NCI-H82 (cell line): ENCODE data around the gene SMIM23.
A peak's percentile ranks its signal among the peaks of the same experiment; 100 is the strongest.
"Not testable (repeated sequence)": the region's sequence is repeated elsewhere in the genome, so short reads cannot be mapped to it uniquely, and the experiment has no call there.

ENCODE experiments used
- DNase-seq: peaks from one replicate; lab custom pipeline; 2025; lab: John Stamatoyannopoulos, UW

The SMIM23 gene

DNA sequence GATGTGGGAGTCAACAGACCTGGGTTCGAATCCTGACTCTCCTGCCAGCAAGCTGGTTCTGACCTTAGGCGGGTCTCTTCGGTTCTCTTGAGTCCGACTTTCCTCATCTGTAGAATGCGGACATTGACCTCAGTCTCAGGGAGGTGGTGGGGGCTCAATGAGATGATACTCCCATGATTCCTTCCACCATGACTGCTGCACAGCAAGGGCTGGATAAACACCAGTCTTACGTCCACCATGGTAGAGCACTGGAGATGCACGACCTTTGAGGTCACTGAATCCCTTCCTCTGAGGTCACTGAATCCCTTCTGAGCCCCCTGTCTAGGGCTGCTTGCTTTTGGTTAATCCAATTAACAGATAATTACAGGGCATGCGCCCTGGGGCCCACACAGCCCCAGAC, 12.5 kb upstream of the SMIM23 start:
- peak; percentile 73 for DNase-seq

DNA sequence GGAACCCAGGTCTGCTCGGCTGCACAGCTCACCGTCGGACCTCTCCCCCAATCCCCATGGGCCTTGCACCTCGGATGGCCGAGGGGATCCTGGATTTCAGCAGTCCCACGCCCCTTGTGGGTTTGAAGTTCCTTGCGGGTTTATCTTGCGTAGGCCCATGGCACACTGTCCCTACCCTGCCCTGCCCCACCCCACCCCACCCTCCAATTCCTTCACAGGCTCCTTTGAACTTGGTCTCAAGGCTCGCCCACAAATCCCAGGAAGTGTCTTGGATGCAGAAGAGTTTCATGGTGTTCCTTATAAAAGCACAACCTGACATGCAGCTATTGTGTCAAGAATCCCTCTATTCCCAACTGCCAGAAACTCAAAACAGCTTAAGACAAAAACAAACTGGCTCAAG, 11.2 kb upstream of the SMIM23 start:
- no peak for DNase-seq

DNA sequence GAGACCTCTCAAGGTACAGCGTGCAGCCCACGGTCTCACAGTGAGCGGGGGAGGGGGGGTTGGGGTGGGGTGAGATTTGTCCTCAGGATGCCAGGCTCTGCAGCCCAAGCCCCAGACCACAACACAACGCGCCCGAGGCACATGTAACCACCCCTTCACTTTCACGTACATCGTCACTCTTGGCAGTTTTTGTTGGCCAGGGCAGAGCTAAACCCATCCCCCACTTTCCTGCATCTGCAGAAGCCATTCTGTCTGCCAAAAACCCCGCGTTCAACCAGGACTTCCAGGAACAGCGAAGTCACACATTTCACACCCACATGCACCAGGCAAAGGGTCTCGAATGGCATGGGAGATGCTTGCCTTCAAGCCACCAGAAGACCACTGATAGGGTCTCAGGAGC, 9.4 kb upstream of the SMIM23 start:
- no peak for DNase-seq

DNA sequence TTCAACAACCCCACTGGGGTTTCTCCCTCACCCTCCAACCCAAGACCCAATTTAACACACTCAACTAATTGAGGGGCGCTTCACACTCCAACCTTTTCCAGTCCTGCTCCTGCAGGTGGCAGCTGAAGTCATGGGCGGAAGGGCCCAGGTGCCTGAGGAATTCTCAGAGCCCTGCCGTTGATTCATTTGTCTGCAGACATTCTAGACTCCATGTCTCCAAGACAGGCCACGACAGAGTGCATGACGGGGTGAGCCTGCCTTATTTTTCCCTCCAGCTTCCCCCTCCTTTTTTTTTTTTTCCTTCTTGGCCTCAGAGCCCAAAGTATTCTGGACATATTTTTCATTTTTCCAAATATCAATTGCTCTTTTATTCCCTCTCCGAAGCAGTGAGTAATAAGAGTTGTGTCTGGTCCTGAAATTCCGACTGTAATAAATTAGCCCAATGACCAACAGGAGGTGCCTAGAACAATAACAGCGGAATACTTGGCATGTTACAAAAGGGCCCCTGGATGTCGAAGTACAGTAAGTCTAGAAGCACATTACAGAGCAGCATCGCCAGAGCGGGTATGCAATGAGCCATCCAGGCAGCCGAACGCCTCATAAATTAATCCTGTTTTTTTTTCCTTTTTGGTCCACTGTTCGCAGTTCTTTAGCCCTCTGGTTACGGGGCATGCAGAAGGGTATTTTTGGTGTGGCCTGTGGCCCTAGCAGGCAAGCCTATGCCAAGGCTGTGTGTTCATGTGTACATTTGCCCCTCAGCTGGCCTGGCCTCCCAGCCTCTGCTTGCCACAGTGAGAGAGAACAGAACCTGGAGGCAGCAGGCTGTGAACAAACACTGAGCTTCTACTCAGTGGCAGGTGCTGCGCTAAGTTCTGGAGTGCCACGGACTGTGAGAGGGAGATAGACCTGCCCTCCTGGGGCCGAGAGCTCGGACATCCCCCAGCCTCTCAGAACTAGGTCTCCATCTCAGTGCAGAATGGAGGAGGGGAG, 8.6 kb upstream of the SMIM23 start:
- DNase-seq, result no peak

DNA sequence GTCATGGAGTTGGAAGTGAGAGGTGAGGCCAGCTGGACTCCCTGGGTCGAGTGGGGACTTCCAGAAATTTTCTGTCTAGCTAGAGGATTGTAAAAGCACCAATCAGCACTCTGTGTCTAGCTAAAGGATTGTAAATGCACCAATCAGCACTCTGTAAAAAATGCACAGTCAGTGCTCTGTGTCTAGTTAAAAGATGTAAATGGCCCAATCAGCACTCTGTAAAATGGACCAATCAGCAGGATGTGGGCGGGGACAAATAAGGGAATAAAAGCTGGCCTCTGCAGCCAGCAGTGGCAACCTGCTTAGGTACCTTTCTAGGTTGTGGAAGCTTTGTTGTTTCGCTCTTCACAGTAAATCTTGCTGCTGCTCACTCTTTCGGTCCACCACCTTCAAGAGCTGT, 3.9 kb upstream of the SMIM23 start:
- DNase-seq, result not testable (repeated sequence)

DNA sequence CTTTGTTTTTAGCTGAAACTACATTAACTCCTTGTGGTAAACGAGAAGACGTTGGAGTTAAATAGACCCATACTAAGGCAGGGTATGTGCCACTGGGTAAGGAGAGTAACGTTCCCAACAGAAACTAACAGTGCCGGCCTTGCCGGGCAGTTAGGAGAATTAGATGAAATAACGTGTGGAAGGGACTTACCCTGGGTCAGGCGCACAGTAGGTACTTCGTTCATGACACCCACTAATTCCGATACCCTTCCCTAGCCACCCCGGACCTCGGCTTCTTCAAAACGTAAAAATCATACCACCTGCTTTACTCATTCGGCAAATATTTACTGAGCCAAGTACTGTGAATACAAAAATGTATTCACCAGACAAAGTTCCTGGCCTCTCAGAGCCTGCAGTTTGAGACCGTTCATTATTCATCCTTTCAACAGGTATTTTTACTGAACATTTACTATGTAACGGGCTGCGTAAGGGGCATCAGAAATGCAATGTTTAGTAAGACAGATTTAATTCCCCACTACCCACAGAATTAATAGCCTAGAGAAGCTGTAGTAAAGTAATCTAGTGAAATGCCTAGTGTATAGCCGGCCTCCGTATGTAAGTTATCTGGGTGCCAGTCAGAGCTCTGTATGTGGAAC, 3.2 kb upstream of the SMIM23 start:
- DNase-seq, result no peak

DNA sequence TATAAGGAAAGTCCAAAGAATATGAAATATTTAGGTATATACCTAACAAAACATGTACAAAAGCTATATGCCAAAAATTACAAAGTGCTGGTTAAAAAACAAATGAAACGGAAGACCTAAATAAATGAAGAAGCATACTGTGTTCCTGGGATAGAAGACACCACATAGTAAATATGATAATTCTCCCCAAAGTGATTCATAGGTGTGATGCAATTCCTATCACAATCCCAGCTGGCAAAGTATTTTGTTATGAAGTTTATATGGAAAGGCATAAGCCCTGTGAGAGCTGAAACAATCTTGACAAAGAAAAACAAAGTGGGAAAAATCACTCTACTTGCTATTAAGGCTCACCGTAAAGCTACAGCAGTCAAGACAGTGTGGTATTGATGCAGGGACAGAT, 2.6 kb upstream of the SMIM23 start:
- DNase-seq, result no peak

DNA sequence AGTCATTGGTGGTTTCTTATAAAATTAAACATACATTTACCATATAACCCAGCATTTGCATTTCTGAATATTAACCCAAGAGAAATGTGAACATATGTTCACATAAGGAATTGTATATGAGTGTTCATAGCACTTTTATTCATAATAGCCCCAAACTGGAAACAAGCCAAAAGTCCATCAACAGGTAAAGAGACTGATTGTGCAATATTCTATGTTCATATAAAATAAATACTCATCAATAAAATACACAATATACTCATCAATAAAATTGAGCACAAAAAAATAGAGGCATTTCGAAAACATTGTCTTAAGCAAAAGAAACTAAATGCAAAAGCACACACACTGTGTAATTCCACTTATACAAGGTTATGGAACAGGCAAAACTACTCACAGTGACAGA, 3.7 kb downstream of the SMIM23 start:
- no peak for DNase-seq

DNA sequence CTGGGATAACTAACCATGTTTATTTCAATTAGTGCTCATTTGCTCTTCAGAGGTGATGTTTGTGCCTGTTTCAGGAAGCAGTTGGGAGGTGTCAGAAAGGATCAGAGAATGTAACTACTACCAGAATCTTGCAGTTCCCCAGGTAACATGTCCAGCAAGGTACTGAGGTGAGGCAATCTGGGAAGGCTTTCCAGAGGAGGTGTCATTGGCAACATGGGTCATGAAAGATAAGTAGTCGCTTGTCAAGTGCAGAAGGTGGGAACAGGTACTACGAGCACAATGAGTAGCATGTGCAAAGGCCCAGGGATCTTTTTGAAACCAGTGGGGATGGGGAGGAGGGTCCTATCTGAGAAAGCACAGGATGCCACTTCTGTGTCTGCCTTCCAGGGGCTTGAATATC, 4.8 kb downstream of the SMIM23 start:
- no peak for DNase-seq

DNA sequence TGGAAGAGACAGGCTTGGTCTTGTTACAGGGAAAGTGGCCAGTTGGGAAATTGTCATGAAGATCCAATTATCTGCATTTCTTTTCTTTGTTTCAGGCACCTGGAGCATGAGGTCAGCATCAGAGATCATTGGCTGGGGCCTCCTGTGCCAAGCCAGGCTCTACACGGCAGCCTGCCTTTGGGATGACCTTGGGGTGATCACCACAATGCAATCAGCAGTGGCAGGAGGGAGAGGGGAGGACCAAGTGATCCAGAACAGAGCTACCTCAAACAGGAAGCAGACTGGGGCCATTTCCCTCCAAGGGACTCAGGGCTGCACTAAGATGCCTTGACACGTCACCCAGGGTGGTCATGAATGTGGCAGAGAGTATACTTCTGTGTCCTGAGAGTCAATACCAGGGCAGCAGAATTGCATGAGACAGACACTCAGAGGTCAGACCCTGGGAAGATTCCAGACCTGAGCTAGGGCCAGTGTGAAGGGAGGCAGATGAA, 8.9 kb downstream of the SMIM23 start:
- no peak for DNase-seq

DNA sequence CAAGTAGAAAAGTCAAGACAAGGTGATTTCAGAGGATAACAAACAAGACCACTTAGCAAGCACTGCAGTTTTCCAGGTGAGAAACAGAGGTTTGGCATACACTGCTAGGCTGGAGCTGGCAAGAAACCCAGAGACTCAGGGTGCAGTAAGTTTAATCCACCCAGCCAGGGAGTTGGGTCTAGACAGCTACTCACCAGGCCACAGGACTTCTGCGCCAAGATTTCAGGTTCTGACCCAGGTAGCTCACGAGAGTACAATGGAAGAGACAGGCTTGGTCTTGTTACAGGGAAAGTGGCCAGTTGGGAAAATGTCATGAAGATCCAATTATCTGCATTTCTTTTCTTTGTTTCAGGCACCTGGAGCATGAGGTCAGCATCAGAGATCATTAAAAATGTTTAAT, 9.8 kb downstream of the SMIM23 start:
- DNase-seq, result no peak

DNA sequence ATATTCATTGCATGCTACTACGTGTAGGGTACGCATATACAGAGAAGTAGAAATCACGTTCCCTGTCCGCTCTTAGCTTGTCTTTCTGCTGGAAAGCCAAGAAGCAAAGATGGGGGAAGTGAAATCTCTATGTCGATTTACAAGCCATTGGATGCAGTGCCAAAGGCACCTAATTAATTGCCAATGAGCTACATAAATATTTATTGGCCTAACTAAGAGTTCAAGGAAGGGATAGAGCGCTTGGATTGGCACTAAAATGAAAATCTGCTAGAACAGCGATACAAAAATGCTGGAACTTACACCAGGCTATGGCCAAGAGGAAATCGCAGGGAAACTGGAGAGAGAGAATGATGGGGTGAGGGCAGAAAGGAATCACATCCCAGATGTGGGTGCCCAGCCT, 10.8 kb downstream of the SMIM23 start:
- DNase-seq, result no peak

DNA sequence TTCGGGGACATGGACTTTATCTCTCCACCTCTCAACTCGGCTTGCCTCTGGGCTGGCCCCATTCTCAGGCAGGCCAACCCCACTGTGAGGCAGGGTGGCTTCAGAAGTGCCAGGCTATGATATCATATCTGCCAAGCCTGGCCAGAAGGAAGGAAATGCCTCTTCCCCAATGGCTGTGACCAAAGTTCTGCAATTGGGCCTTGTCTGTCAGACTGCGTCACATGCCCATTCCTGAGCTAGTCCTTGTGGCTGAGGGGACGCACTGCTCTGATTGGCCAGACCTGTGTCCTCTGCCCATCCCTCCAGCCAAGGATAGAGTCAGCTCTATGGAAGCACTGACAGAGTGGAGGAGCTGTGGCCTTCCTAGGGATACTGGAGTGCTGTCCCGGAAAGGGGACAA, 11.9 kb downstream of the SMIM23 start:
- no peak for DNase-seq

DNA sequence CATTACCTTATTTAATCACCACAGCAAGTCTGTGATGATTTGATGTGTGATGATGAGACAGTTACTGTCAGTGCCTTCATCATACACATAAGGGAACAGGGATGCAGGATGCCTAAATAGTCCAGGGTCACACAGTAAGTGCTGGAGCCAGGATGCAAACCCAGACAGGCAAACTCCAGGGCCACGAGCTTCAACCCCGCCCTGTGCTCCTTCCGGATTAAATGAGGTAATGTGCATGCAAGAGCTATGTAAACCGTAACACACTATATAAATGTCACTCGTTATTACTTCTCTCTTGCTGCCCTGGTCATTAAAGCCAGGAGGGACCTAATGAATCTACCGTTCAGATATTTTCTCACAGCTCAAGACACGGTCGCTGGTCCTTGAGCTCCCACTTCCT, 12.8 kb downstream of the SMIM23 start:
- DNase-seq, result no peak

DNA sequence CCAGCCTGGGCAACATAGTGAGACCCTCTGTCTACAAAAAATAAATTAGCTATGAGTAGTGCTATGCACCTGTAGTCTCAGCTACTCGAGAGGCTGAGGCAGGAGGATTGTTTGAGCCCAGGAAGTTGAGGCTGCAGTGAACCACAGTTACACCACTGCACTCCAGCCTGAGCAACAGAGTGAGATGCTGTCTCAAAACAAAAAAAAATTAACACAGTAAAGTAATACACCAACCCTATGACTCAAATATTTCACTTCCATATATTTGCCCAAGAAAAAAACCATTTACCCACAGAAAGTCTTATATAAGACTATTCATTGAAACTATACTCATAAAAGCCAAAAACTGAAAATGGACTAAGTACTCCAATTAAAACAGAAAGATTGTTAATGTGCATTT, 16.2 kb downstream of the SMIM23 start:
- DNase-seq, result no peak

DNA sequence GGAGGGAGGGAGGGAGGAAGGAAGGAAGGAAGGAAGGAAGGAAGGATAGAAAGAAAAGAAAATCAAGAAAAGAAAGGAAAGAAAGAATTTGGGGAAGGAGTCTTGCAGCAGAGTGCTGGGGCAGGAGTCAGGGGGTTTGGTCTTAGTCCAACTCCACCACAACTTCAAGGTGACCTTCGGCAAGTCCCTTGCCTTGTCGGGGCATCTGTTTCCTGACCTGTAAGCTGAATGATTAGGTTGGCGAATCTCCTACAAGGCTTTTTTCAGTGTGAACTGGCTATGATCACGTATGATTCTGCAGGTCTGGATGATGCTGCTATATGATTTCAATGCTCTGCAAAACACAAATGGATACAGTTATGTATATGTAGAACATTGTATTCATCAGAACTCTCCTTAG, 20.1 kb downstream of the SMIM23 start:
- no peak for DNase-seq

DNA sequence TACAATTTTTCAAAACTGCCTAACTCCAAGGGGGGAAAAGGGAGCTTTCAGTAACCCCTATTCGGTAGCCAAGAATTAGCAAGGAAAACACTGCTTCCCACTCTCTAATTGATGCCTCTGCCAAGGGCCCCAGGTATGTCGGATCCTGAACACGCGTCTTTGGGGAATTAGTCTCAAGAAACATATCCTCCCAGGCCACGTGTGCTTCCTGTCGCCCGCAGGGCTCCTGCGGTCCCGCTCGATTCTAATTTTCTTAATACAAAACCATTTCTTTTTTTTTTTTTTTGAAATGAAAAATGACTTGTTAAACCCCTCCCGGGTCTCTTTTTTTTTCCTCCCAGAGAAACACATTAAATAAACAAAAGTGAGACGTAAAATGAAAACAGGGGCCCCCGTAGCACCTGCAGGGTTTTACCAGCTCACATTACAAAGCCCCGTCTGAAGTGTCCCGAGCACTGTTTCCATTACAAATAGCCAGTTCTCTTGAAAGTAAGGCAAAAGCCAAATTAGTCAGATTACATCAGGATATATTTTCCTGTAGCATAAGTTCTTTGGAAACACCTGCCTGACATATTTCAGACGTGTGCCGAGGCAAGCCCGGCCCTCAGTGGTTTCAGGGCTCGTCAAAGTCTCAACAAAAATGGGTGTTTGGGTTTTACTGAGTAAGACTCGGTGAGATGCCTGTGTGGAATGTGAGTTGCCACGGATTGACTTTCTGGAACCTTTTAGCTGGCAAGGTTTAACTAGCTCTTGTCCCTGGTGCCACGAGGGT, 21.5 kb downstream of the SMIM23 start:
- peak; percentile 0 for DNase-seq

DNA sequence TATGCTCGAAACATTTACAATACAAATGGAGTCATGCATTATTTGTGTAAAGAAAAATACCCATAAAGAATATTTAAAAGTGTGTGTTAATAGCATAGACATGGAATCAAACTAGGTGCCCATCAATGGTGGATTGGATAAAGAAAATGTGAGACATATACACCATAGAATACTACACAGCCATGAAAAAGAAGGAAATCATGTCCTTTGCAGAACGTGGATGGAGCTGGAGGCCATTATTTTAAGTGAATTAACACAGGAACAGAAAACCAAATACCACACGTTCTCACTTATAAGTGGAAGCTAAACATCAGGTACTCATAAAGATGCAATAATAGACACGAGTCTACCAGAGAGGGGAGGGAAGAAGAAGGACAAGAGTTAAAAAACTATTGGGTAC, 22.8 kb downstream of the SMIM23 start:
- no peak for DNase-seq

DNA sequence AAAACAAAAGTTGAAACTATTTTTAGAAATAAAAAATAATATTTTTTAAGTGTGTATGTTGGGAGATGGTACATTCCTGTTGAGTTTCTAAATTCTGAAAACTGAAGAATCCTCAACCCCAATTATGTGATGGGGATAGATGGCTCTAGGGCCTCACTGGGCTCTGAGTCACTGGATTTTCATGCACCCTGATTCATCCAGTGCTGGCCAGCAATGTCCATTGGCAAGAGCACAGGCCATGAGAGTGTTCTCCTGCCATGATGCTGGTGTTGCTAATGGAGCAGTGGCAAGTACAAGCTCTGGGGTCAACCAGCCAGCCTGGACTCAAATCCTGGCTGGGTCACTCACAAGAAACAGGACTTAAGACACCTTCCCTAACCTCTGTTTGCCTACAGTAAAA, 23.3 kb downstream of the SMIM23 start:
- DNase-seq, result no peak

DNA sequence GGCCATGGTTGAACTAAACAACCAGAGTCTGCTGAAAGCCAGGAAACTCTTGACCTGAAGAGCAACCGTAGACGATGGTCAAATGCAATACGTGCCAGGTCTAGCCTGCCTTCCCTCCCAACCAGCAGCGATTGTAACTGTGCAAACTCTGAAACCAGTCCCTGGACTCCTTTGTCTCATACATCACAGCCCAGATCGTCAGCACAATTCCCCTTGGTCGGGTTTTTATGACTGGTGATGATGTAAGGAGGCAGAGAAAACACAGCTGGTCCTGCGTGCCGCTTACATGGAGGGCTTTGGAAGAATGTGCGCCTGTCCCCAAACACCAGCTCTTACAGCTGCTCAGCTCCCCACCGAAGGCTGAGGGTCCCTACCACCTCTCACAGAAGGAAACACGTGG, 24.6 kb downstream of the SMIM23 start:
- no peak for DNase-seq

DNA sequence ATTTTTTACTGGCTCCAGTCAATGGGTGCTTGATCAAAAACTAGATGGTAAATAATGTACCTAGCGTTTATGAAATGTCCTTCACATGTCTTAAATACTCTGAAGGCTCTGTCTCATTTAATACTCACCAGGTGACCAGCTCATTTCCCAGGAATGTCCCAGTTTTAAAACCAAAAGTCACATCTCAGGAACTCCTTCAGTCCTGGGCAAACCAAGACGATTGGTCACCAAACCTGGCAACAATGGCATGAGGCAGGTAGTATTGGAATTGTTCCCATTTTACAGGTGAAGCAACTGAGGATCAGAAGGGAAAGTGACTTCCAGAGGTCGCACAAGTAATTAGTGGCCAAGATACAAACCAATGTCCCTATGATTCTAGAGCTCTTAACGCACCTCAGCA, 27.7 kb downstream of the SMIM23 start:
- DNase-seq, result no peak

DNA sequence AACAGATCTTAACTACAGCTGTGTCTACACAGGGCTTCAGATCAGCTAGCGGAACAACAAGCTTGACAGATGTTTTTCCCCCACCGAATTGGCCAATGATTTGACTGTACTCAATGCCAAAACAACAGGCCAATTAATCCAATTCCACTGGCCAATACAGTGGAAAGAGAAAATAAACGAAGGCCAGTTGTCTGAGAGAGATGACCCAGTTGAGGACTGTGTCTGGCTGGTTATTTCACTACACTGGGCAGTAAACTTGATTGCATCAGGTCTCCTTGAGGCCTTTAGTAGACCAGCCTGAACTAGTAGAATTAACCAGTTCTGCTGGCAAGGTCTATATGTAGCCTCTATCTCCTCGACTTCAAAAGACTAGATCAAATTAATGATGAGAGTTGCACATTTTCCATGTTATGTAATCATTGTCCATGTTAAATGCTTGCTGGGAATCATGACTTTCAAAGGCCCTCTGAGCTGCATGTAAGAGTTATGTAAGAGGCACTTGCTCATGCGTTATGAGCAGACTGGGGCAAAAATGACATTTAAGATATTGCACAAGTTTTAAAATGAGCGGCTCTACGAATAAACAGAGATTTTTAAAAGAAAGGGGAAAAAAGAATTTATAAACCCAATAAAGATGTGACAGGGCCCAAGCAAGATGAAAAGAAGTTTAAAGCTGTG, 28.3 kb downstream of the SMIM23 start:
- DNase-seq, result no peak
